Breast epithelium (tissue), 3 donors: ENCODE results near the gene HNRNPF.

Experiments
- CTCF ChIP-seq, 3 donors: fragments of 450-650 bp; IDR thresholded peaks; one replicate each; pipeline ENCODE4 v1.5.1; 2016 to 2017; ENCODE audit warnings: antibody characterized with exemption in 3 of 3, mild to moderate bottlenecking in 3 of 3, moderate library complexity in 3 of 3
- POLR2A ChIP-seq: fragments of 450-650 bp; IDR thresholded peaks from one replicate; pipeline ENCODE4 v1.6.1; 2016; ENCODE audit warnings: antibody characterized with exemption, mild to moderate bottlenecking, moderate library complexity
- POLR2AphosphoS5 ChIP-seq, 3 donors: sonication (generic); formaldehyde crosslinking; IDR thresholded peaks; one replicate each; pipeline ENCODE4 v1.6.1; 2017; ENCODE audit warnings: antibody characterized with exemption in 3 of 3

GRCh38 chr10:43436291-43437140 is 27.5 kb upstream of the HNRNPF start, which contains the start of gene ZNF487:
- TF ChIP-seq POLR2AphosphoS5 (IDR thresholded peaks at IDR 0.05), result peak; percentile 86 to 98 (median 96)
- peak in 1 of 3 donors; percentile 7 for TF ChIP-seq CTCF (IDR thresholded peaks at IDR 0.05)
- peak; percentile 80 for TF ChIP-seq POLR2A
